ENCODE measurements around the gene LRRC59.
"Not testable (repeated sequence)": the region's sequence is repeated elsewhere in the genome, so short reads cannot be mapped to it uniquely, and the experiment has no call there.

Gene LRRC59

GRCh38 chr17:50345432-50346312, 51.7 kb downstream of the LRRC59 start, which contains the start of gene XYLT2:
Gene XYLT2 (plus strand): TSS chr17:50346126. CDS start chr17:50346141, 15 bp downstream.
- FAIRE-seq, result no peak

DNA sequence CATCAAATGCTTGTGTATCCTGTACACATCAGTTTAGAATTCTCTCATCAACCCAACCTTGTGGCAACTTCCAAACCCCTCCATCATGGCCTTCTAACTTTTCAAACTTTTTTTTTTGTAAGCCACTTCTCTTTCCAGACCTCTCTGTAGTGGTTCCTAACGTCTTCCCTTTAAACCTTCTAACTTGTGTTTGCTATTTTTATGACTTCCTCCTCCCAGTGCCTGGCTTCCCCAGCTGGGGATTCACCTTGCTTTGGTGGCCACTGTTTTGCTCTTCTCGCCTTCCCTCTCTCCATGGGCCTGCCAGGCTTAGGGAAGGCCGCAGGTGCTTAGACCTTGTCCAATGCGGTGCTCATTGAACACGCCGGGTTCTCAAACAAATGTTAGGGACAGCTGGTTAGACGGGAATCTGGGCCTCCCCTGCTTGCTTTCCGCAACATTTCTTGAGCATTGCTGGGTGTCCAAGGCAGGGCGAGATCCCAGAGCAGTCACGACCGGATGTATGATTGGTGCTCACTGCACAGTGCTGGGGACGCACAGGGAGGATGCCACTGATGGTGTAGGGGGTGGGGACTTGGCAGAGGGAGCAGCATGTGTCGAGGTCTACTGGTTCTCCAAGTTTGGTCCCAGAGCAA, 52.5 kb downstream of the LRRC59 start:
- no peak for FAIRE-seq

- no peak for FAIRE-seq
These were observed 57.9 kb downstream of the LRRC59 start for GRCh38 chr17:50339381-50339780.

DNA sequence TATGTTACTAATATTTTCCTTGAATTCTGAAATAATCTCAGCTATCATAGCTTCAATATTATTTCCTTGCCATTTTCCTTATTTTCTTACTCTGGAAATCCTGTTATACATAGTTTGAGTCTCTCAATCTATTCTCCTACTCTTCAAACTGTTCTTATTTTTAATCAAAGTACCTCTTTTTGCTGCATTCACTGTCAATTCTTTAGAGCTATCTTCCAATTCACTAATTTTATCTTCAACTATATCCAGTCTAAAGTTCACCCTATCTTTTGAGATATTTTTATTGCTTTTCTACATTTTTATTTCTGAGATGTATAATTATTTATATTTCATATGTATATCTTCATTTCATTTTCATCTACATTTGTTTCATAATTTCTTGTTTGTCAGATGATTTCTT, 58.7 kb downstream of the LRRC59 start:
- FAIRE-seq, result peak; percentile 48

DNA sequence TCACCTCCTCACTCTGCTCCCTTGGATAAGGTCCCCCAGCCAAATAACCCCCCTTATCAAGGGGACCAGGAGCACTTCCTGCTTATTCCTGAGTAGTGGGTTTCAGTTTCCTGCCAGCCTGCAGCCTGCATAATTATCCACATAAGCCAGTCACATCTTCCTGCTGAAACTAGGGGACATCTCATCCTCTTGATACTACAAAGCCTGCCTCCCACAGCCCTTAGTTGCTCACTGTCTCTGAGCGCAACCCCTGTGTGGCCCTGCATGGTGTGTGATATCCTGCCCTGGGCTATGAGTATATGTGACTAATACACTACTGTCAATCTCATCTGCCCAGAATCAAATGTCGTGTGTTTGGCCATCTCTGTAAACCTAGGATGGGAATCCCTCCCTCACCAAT, 59.4 kb downstream of the LRRC59 start:
- no peak for FAIRE-seq

DNA sequence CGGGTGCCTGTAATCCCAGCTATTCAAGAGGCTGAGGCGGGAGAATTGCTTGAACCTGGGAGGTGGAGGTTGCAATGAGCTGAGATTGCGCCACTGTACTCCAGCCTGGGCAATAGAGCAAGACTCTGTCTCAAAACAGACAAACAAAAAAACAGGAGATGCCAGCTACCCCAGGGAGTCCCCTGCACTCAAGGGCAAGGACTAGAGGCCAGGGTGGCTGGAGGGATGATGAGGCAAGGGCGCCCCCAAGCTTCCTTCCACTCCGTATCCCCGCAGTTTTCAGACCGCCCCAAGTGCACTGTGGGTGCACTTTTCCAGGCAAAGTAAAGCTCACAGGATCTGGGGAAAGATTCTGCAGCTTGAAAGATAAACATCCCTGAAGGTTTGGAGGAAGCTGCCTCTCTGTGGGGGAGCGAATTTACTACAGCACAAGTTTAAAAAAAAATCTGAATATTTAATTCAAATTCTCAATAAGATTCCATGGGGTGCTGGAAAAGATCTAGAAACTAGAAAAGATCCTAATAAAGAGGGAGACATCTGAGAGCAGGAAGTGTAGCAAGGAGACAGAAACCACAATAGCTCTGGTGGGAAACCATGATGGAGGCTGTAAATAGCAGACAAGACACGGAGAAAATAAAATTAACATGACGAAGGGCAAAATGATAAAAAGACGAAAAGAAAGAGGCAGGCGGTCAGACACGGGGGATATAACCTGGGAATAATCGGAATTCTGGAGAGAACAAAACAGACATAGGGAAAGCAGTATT, 63.8 kb downstream of the LRRC59 start:
- not testable (repeated sequence) for FAIRE-seq

GRCh38 chr17:50332196-50332595, 65.1 kb downstream of the LRRC59 start:
- no peak for FAIRE-seq
